ENCODE data around the gene ZNF566. TPM values are rescaled to one million over a fixed set of nuclear protein-coding genes. Genes with fewer than 3 reads are reported as not detected.

ZNF566 gene
- total RNA-seq, 1 donor from 2014 or later: 20.8 TPM

DNA sequence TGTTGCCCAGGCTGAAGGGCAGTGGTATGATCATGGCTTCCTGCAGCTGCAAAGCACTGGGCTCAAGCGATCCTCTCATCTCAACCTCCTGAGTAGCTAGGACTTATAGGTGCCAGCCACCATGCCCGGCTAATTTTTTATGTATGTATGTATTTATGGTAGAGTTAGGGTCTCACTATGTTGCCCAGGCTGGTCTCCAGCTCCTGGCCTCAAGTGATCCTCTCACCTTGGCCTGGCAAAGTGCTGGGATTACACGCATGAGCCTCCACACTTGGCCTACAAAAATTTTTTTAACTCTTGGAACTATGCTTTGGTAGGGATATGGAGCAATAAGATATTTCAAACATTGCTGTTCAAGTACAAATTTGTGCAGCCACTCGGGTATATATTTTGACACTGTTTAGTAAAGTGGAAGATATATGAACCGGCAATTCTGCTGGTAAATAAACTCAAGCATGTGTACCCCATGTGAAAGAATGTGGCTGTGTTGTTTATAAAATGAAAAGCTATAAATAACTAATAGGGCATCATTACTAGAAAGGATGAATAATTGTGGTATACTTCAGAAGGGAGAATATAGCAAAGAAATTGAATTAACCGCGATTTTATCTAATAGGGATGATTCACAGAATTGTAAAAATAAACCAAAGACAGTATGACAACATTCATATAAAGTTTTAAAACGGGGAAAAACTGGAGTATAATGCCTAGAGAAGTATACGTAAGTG is 1.1 kb downstream of the ZNF566 start:
- Mint-ChIP-seq H3K27ac (ENCODE audit: unreplicated experiment) (peak overlapping the region; percentile 100), H3K9me3 (peaks cover 16% of the 10 kb centered on the region), H3K27me3 (ENCODE audit: low read depth) (peaks cover 2% of the 10 kb centered on the region), H3K36me3 (ENCODE audit: low read depth) (peaks cover 53% of the 10 kb centered on the region), H3K4me3 (peak overlapping the region; percentile 99), H3K4me1 (peaks cover 33% of the 10 kb centered on the region)
- TF ChIP-seq, protein P1, sequence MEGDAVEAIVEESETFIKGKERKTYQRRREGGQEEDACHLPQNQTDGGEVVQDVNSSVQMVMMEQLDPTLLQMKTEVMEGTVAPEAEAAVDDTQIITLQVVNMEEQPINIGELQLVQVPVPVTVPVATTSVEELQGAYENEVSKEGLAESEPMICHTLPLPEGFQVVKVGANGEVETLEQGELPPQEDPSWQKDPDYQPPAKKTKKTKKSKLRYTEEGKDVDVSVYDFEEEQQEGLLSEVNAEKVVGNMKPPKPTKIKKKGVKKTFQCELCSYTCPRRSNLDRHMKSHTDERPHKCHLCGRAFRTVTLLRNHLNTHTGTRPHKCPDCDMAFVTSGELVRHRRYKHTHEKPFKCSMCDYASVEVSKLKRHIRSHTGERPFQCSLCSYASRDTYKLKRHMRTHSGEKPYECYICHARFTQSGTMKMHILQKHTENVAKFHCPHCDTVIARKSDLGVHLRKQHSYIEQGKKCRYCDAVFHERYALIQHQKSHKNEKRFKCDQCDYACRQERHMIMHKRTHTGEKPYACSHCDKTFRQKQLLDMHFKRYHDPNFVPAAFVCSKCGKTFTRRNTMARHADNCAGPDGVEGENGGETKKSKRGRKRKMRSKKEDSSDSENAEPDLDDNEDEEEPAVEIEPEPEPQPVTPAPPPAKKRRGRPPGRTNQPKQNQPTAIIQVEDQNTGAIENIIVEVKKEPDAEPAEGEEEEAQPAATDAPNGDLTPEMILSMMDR (conservative IDR thresholded peaks at IDR 0.05): no peak
- DNase-seq (ENCODE audit: low read depth, low spot score): no peak

DNA sequence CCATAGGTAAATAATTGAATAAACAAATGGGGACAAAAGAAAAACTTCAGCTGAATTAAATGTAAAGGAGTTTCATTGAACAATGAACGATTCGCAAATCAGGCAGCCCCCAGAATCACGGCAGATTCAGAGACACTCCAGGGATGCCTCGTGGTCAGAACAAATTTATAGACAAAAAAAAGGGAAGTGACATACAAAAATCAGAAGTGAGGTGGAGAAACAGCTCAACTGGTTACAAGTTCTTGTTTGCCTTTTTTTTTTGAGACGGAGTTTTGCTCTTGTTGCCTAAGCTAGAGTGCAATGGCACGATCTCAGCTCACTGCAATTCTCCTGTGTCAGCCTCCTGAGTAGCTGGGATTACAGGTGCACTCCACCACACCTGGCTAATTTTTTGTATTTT is 5.7 kb downstream of the ZNF566 start:
- H3K9me3 Mint-ChIP-seq: peaks cover 15% of the 10 kb centered on the region
- peaks cover 60% of the 10 kb centered on the region for H3K36me3 Mint-ChIP-seq (ENCODE audit: low read depth)

DNA sequence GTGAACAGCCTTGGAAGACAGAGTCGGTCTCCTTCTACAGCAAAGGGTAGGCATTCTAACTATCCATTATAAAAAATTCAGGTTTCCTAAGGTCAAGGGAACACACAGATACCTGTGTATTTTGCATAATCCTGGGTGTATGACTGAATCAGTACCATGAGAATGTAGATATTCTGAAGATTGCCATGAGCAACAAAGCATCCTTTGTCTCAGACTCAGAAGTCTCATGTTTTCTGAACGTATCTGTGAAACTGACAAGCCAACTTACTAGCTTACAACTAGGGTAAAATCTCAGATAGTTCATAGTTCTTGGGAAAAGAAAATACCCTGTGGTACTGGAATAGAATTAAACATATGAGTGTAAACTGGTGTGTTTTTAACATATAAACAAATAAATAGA is 6.5 kb downstream of the ZNF566 start:
- TF ChIP-seq, protein P1 (conservative IDR thresholded peaks at IDR 0.05): no peak
- no peak for DNase-seq (ENCODE audit: low read depth, low spot score)
- Mint-ChIP-seq H3K36me3 (ENCODE audit: low read depth) (peaks cover 63% of the 10 kb centered on the region), H3K4me1 (peaks cover 14% of the 10 kb centered on the region), H3K9me3 (peaks cover 15% of the 10 kb centered on the region), H3K27me3 (ENCODE audit: low read depth) (no peaks in the 10 kb centered on the region), H3K4me3 (no peak overlapping the region), H3K27ac (ENCODE audit: unreplicated experiment) (no peak overlapping the region)

More for the DNA sequence above, 5.7 kb downstream of the ZNF566 start:
- Mint-ChIP-seq H3K27me3 (ENCODE audit: low read depth) (no peaks in the 10 kb centered on the region), H3K4me3 (peak overlapping the region; percentile 61), H3K27ac (ENCODE audit: unreplicated experiment) (no peak overlapping the region), H3K4me1 (peaks cover 22% of the 10 kb centered on the region)
- TF ChIP-seq, protein P1 (conservative IDR thresholded peaks at IDR 0.05): no peak
- DNase-seq (ENCODE audit: low read depth, low spot score): no peak

DNA sequence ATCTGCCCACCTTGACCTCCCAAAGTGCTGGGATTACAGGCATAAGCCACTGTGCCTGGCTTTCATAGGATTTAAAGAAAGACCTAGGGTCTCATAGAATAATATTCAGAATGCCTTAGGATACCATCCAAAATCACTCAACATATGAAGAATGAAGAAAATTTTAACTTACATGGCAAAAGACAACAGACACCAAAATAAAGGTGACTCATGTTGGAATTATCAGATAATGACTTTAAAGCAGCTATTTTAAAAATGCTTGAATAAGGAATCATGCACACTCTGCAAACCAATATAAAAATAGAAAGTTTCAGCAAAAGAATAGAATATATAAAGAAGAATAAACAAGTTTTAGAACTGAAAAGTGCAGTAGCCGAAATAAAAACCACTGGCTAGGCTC is 29.3 kb downstream of the ZNF566 start:
- Mint-ChIP-seq H3K27ac (ENCODE audit: unreplicated experiment) (no peak overlapping the region), H3K4me3 (no peak overlapping the region), H3K4me1 (no peaks in the 10 kb centered on the region), H3K9me3 (peaks cover 19% of the 10 kb centered on the region), H3K36me3 (ENCODE audit: low read depth) (peaks cover 62% of the 10 kb centered on the region), H3K27me3 (ENCODE audit: low read depth) (no peaks in the 10 kb centered on the region)
- TF ChIP-seq, protein P1 (conservative IDR thresholded peaks at IDR 0.05): no peak
- no peak for DNase-seq (ENCODE audit: low read depth, low spot score)

DNA sequence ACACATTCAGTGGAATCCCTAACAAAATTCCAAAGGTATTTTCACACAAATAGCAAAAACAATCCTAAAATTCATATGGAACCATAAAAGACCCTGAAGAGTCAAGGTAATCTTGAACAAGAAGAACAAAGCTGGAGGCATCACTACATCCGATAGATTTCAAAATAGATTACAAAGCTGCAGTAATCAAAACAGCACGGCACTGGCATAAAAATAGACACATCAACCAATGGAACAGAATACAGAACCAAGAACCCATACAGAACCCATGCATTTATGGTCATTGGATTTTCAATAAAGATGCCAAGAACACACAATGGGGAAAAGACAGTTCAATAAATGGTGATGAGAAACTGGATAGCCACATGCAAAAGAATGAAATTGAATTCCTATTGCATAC is 32.5 kb downstream of the ZNF566 start:
- Mint-ChIP-seq H3K36me3 (ENCODE audit: low read depth) (peaks cover 77% of the 10 kb centered on the region), H3K27me3 (ENCODE audit: low read depth) (no peaks in the 10 kb centered on the region), H3K4me3 (no peak overlapping the region), H3K4me1 (no peaks in the 10 kb centered on the region), H3K27ac (ENCODE audit: unreplicated experiment) (no peak overlapping the region), H3K9me3 (peaks cover 31% of the 10 kb centered on the region)
- TF ChIP-seq, protein P1 (conservative IDR thresholded peaks at IDR 0.05): no peak
- DNase-seq (ENCODE audit: low read depth, low spot score): no peak

All from neural crest cell (in vitro differentiated cells).